Activated T-cell treated with anti-CD3 and anti-CD28 coated beads, Interleukin-2, amount 50 U/mL, for 24 hours (primary cell): Measurements from ENCODE around the gene DYNC2H1.

Experiments
- DNase-seq: peaks from one replicate; pipeline ENCODE4 v3.0.0-alpha.2; 2020
- H3K27ac Mint-ChIP-seq: 2 replicates; pipeline ENCODE4 v1.8.0; 2020; ENCODE audit warnings: mild to moderate bottlenecking, mixed read lengths
- H3K27me3 Mint-ChIP-seq: 2 replicates; pipeline ENCODE4 v1.8.0; 2020; ENCODE audit warnings: mixed read lengths
- H3K36me3 Mint-ChIP-seq: 2 replicates; pipeline ENCODE4 v1.8.0; 2020; ENCODE audit warnings: low read depth, mixed read lengths
- H3K4me1 Mint-ChIP-seq: 2 replicates; pipeline ENCODE4 v1.8.0; 2020; ENCODE audit warnings: low read depth, mixed read lengths
- H3K4me3 Mint-ChIP-seq: 2 replicates; pipeline ENCODE4 v1.8.0; 2020; ENCODE audit warnings: mild to moderate bottlenecking, moderate library complexity, mixed read lengths
- H3K9me3 Mint-ChIP-seq: 2 replicates; pipeline ENCODE4 v1.8.0; 2020; ENCODE audit warnings: mixed read lengths

DYNC2H1 gene

DNA sequence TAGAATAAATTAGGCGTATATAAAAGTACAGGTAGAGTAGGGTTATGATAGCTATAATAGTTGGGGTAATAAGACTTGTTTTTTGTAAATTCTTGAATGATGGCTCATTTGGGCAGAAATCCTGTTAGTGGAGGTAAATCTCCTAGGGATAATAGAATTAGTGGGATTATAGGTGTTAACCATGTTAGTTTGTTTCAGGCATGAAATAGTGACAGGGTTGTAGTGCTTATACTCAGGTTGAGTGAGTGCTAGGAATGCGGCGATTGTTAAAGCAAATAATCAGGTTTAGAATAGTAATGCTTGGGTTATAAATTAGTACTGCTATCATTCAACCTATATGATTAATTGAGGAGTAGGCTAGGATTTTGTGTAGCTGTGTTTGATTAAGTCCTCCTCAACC is 297.1 kb downstream of the DYNC2H1 start:
- Mint-ChIP-seq H3K4me1 (no peaks in the 10 kb centered on the region), H3K9me3 (peaks cover 2% of the 10 kb centered on the region), H3K27ac (no peak overlapping the region), H3K4me3 (no peak overlapping the region), H3K27me3 (no peaks in the 10 kb centered on the region), H3K36me3 (no peaks in the 10 kb centered on the region)
- no peak for DNase-seq

- no peak for DNase-seq
- no peaks in the 10 kb centered on the region for H3K9me3 Mint-ChIP-seq
- H3K4me1 Mint-ChIP-seq, result no peaks in the 10 kb centered on the region
- no peak overlapping the region for H3K27ac Mint-ChIP-seq
- H3K36me3 Mint-ChIP-seq, result no peaks in the 10 kb centered on the region
- H3K27me3 Mint-ChIP-seq, result no peaks in the 10 kb centered on the region
- no peak overlapping the region for H3K4me3 Mint-ChIP-seq
These were observed 298.4 kb downstream of the DYNC2H1 start for GRCh38 chr11:103407641-103408040.

DNA sequence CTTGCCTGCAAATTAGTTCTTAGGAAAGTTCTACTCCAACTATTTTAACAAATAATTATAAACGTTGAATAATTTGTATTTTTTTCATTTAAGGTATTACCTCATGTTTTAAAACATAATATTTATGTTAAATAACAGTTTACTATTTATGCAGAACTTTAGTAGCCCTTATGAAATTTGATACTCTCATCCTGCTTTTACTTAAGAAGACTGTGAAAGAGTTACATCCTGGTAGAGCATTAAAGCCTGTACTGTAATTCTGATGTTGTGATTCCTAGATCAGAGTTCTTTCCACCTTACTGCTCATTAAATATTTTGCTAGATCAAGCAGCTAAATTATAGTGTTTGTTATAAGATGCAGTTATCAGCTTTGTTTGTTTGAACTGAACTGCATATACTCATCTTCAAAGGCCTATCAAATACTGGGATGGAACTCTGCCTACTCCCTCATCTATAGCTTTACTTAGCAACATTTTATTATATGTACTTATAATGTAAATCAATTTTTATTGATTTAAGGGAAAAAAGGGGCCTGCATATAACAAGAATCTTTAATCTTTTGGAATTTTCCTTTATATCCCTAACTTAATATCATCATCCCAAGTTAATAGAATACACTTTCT is 304.2 kb downstream of the DYNC2H1 start:
- no peak overlapping the region for H3K4me3 Mint-ChIP-seq
- H3K27ac Mint-ChIP-seq, result no peak overlapping the region
- H3K36me3 Mint-ChIP-seq, result peaks cover 3% of the 10 kb centered on the region
- H3K9me3 Mint-ChIP-seq, result peaks cover 9% of the 10 kb centered on the region
- no peak for DNase-seq
- H3K27me3 Mint-ChIP-seq, result no peaks in the 10 kb centered on the region
- no peaks in the 10 kb centered on the region for H3K4me1 Mint-ChIP-seq

- Mint-ChIP-seq H3K27me3 (no peaks in the 10 kb centered on the region), H3K36me3 (peaks cover under 1% of the 10 kb centered on the region), H3K9me3 (peaks cover 15% of the 10 kb centered on the region), H3K27ac (no peak overlapping the region), H3K4me1 (no peaks in the 10 kb centered on the region), H3K4me3 (no peak overlapping the region)
- no peak for DNase-seq
These were observed 308.8 kb downstream of the DYNC2H1 start for GRCh38 chr11:103418014-103418413.

- Mint-ChIP-seq H3K27me3 (no peaks in the 10 kb centered on the region), H3K27ac (no peak overlapping the region), H3K9me3 (peaks cover 11% of the 10 kb centered on the region), H3K4me1 (no peaks in the 10 kb centered on the region), H3K36me3 (no peaks in the 10 kb centered on the region), H3K4me3 (no peak overlapping the region)
- no peak for DNase-seq
These were observed 311.4 kb downstream of the DYNC2H1 start for GRCh38 chr11:103420593-103420992.

GRCh38 chr11:103433386-103434072 is 324.3 kb downstream of the DYNC2H1 start:
- Mint-ChIP-seq H3K4me3 (no peak overlapping the region), H3K9me3 (no peaks in the 10 kb centered on the region), H3K27me3 (no peaks in the 10 kb centered on the region), H3K27ac (no peak overlapping the region), H3K36me3 (no peaks in the 10 kb centered on the region), H3K4me1 (no peaks in the 10 kb centered on the region)
- no peak for DNase-seq

DNA sequence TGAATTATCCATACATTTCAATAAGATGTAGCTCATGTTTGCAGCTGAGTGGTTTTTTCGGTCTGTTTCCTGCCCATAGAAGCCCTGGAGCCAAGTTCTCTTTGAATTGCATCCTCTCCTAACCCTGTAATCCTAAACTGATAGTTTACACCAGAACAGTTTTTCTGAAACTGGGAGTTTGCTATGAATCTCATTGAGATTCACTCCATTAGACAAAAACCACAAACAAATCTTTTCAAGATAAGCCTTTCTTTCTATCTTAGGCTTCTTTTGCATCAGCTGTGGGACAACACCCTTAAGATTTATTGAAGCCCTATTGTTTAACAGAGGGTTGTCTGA is 324.8 kb downstream of the DYNC2H1 start:
- Mint-ChIP-seq H3K36me3 (no peaks in the 10 kb centered on the region), H3K27ac (no peak overlapping the region), H3K4me1 (no peaks in the 10 kb centered on the region), H3K27me3 (no peaks in the 10 kb centered on the region), H3K4me3 (no peak overlapping the region), H3K9me3 (no peaks in the 10 kb centered on the region)
- no peak for DNase-seq

DNA sequence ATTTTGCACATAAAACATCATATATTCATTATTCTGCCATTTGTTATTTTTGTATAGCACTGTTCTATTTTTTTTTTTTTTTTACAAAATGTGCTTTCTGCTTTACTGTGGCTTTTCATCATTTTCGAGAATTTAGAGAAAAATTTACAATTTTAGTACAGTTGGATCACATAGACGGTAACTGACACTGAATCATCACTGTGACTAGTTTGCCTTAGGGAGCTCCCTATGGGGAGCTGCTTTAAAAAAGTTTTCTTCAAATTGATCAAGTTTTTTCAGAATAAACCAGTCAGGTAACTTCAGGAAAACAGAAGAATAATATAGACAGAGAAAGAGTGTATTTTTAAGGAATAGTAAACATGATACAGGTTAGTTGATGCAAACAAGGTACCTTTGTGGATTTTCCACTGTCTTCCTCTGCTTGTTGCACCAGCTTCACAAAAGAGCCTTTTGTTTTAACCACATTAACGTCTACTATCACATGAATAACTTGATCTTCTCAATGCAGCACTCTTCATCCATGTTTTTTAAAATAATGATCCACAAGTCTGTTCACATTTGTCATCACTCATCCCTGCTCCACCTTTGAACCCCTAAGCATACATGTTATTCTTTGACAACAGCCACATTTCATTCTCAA is 327.0 kb downstream of the DYNC2H1 start:
- H3K36me3 Mint-ChIP-seq, result no peaks in the 10 kb centered on the region
- no peaks in the 10 kb centered on the region for H3K9me3 Mint-ChIP-seq
- H3K27ac Mint-ChIP-seq, result no peak overlapping the region
- H3K4me1 Mint-ChIP-seq, result no peaks in the 10 kb centered on the region
- no peaks in the 10 kb centered on the region for H3K27me3 Mint-ChIP-seq
- DNase-seq, result no peak
- H3K4me3 Mint-ChIP-seq, result no peak overlapping the region

GRCh38 chr11:103441021-103441420 is 331.8 kb downstream of the DYNC2H1 start:
- H3K36me3 Mint-ChIP-seq, result no peaks in the 10 kb centered on the region
- no peaks in the 10 kb centered on the region for H3K27me3 Mint-ChIP-seq
- no peaks in the 10 kb centered on the region for H3K4me1 Mint-ChIP-seq

GRCh38 chr11:103448966-103449365 is 339.7 kb downstream of the DYNC2H1 start:
- no peak overlapping the region for H3K4me3 Mint-ChIP-seq
- H3K27ac Mint-ChIP-seq, result no peak overlapping the region
- no peak for DNase-seq
- no peaks in the 10 kb centered on the region for H3K36me3 Mint-ChIP-seq
- no peaks in the 10 kb centered on the region for H3K4me1 Mint-ChIP-seq
- H3K27me3 Mint-ChIP-seq, result no peaks in the 10 kb centered on the region
- H3K9me3 Mint-ChIP-seq, result no peaks in the 10 kb centered on the region

More at GRCh38 chr11:103441021-103441420, 331.8 kb downstream of the DYNC2H1 start:
- Mint-ChIP-seq H3K9me3 (no peaks in the 10 kb centered on the region), H3K27ac (no peak overlapping the region), H3K4me3 (no peak overlapping the region)
- no peak for DNase-seq

- no peak overlapping the region for H3K27ac Mint-ChIP-seq
- no peak overlapping the region for H3K4me3 Mint-ChIP-seq
- DNase-seq, result no peak
- H3K36me3 Mint-ChIP-seq, result no peaks in the 10 kb centered on the region
- H3K27me3 Mint-ChIP-seq, result no peaks in the 10 kb centered on the region
- no peaks in the 10 kb centered on the region for H3K9me3 Mint-ChIP-seq
- H3K4me1 Mint-ChIP-seq, result no peaks in the 10 kb centered on the region
These were observed 341.0 kb downstream of the DYNC2H1 start for GRCh38 chr11:103450241-103450640.

DNA sequence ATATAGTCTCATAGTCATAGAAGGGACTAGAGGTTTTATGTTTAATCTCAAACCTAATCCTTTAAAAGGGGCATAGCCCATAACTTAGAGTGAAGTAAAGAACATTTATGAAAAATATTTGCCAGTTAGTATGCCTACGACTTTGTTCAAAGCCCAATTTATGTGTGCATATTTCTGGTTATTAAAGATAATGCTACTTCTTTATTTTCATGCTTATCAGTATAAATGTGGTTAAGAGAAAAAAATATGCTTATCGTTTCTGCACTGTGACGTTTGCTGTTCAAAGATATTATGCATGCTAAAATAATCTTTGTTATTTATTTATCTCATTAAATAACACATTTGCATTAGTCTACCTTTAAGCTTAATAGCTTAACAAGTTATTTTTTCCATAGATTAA is 343.9 kb downstream of the DYNC2H1 start:
- no peak overlapping the region for H3K4me3 Mint-ChIP-seq
- no peak for DNase-seq
- H3K36me3 Mint-ChIP-seq, result no peaks in the 10 kb centered on the region
- no peak overlapping the region for H3K27ac Mint-ChIP-seq
- no peaks in the 10 kb centered on the region for H3K4me1 Mint-ChIP-seq
- no peaks in the 10 kb centered on the region for H3K9me3 Mint-ChIP-seq
- H3K27me3 Mint-ChIP-seq, result no peaks in the 10 kb centered on the region

DNA sequence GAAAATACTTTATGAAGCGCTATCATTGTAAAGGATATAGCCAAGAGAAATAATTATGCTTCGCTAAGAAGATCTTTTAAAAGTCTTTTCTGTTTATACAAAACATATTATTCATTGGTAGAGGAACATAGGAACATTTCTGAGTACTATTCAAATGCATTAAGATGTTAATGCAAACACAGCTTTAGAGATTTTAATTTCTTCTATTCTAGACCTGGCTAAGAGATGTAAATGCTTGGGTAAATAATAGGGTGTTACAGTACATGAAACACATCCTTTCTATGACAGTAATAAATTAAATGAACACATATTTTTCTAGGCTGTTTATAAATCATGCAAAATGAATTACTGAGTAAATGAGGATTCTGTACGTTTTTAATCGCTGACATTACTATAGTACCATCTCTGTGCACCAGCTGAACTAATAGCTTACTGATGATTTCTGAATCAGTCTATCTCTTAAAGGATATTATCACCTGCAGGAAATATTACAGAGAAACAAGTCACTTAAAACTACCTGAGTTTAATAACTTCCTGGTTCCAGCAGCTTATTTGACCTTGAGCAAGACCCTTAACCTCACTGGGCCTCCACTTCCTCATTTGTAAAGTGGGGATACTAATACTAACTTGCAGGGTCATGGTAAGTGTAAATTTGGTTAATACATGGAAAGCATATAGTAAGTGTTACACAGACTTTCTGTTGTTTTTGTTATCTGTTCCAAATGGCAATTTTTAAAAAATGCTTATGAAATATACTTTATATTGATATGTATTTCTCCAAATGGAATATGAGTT is 344.9 kb downstream of the DYNC2H1 start:
- no peak overlapping the region for H3K27ac Mint-ChIP-seq
- H3K4me3 Mint-ChIP-seq, result no peak overlapping the region
- no peaks in the 10 kb centered on the region for H3K9me3 Mint-ChIP-seq
- no peaks in the 10 kb centered on the region for H3K27me3 Mint-ChIP-seq
- H3K36me3 Mint-ChIP-seq, result no peaks in the 10 kb centered on the region
- no peak for DNase-seq
- H3K4me1 Mint-ChIP-seq, result no peaks in the 10 kb centered on the region

GRCh38 chr11:103464420-103464819 is 355.2 kb downstream of the DYNC2H1 start:
- Mint-ChIP-seq H3K36me3 (no peaks in the 10 kb centered on the region), H3K9me3 (no peaks in the 10 kb centered on the region), H3K27me3 (no peaks in the 10 kb centered on the region), H3K4me1 (no peaks in the 10 kb centered on the region), H3K27ac (no peak overlapping the region), H3K4me3 (no peak overlapping the region)
- no peak for DNase-seq
